ENCODE results near the gene RAD54L.

GRCh38 chr1:46309401-46310159 is 62.0 kb downstream of the RAD54L start:
- TF ChIP-seq, protein P1, sequence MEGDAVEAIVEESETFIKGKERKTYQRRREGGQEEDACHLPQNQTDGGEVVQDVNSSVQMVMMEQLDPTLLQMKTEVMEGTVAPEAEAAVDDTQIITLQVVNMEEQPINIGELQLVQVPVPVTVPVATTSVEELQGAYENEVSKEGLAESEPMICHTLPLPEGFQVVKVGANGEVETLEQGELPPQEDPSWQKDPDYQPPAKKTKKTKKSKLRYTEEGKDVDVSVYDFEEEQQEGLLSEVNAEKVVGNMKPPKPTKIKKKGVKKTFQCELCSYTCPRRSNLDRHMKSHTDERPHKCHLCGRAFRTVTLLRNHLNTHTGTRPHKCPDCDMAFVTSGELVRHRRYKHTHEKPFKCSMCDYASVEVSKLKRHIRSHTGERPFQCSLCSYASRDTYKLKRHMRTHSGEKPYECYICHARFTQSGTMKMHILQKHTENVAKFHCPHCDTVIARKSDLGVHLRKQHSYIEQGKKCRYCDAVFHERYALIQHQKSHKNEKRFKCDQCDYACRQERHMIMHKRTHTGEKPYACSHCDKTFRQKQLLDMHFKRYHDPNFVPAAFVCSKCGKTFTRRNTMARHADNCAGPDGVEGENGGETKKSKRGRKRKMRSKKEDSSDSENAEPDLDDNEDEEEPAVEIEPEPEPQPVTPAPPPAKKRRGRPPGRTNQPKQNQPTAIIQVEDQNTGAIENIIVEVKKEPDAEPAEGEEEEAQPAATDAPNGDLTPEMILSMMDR (IDR thresholded peaks at IDR 0.05; ENCODE audit: low read depth, low read length), result no peak
- TF ChIP-seq MAX (IDR thresholded peaks at IDR 0.05; ENCODE audit: low read depth, low read length) (no peak), POLR2A (IDR thresholded peaks at IDR 0.05; ENCODE audit: extremely low read depth, insufficient read length) (no peak), MYC (IDR thresholded peaks at IDR 0.05; ENCODE audit: low read depth, low read length) (no peak)

Data from NB4 (cell line).